Neuronal stem cell (in vitro differentiated cells): ENCODE data around the gene BCL2.

Experiments used
- DNase-seq: peaks from one replicate; pipeline ENCODE4 v3.0.0-alpha.2; 2013; ENCODE audit warnings: low spot score
- H2AFZ ChIP-seq: one replicate; pipeline ENCODE4 v1.6.1; 2013; ENCODE audit warnings: mild to moderate bottlenecking, low read length, inconsistent platforms
- H2AK5ac ChIP-seq: 2 replicates; pipeline ENCODE4 v1.6.1; 2013; ENCODE audit warnings: low read depth, mild to moderate bottlenecking, inconsistent platforms, low read length, moderate library complexity, mixed read lengths
- H2BK120ac ChIP-seq: 2 replicates; pipeline ENCODE4 v1.6.1; 2013; ENCODE audit warnings: low read depth, mild to moderate bottlenecking, inconsistent platforms, low read length, moderate library complexity, mixed read lengths
- H2BK12ac ChIP-seq: one replicate; pipeline ENCODE4 v1.6.1; 2013; ENCODE audit warnings: low read length, inconsistent platforms
- H2BK15ac ChIP-seq: 2 replicates; pipeline ENCODE4 v1.6.1; 2013; ENCODE audit warnings: mild to moderate bottlenecking, low read length, inconsistent platforms, mixed read lengths
- H2BK5ac ChIP-seq: one replicate; pipeline ENCODE4 v1.6.1; 2013; ENCODE audit warnings: inconsistent platforms, mild to moderate bottlenecking, low read length, moderate library complexity
- H3K14ac ChIP-seq: one replicate; pipeline ENCODE4 v1.6.1; 2013; ENCODE audit warnings: low read length, inconsistent platforms
- H3K18ac ChIP-seq: 2 replicates; pipeline ENCODE4 v1.6.1; 2013; ENCODE audit warnings: low read length, inconsistent platforms
- H3K23ac ChIP-seq: 2 replicates; pipeline ENCODE4 v1.6.1; 2013; ENCODE audit warnings: low read depth, mild to moderate bottlenecking, mixed read lengths, low read length, inconsistent platforms; ENCODE audit not compliant: poor library complexity
- H3K27ac ChIP-seq: replicated peaks from 3 replicates; pipeline ENCODE4 v1.5.1; 2013; ENCODE audit warnings: low read length, inconsistent platforms
- H3K27me3 ChIP-seq, 3 experiments: 2 replicates each; pipeline ENCODE4 v1.6.1; 2013; ENCODE audit warnings: low read length in 3 of 3, mild to moderate bottlenecking in 2 of 3, inconsistent platforms in 1 of 3, low read depth in 1 of 3, mixed read lengths in 1 of 3, moderate library complexity in 1 of 3; ENCODE audit not compliant: control insufficient read depth in 3 of 3, insufficient read depth in 3 of 3
- H3K36me3 ChIP-seq, 2 donors: replicated peaks in 1 of 2; 2 replicates each; pipeline ENCODE4 v1.6.1; 2013; ENCODE audit warnings: low read length in 2 of 2; ENCODE audit not compliant: control insufficient read depth in 2 of 2, insufficient read depth in 2 of 2
- H3K4ac ChIP-seq: 2 replicates; pipeline ENCODE4 v1.6.1; 2013; ENCODE audit warnings: inconsistent platforms, mild to moderate bottlenecking, low read length, moderate library complexity
- H3K4me1 ChIP-seq, 2 donors: 1 replicate in 1 of 2; 2 replicates in 1 of 2; pipeline ENCODE4 v1.6.1; 2013; ENCODE audit warnings: low read length in 2 of 2, low read depth in 1 of 2; ENCODE audit not compliant: control insufficient read depth in 2 of 2, insufficient read depth in 1 of 2
- H3K4me2 ChIP-seq: one replicate; pipeline ENCODE4 v1.6.1; 2013; ENCODE audit warnings: mild to moderate bottlenecking, low read length, inconsistent platforms; ENCODE audit not compliant: insufficient read depth, poor library complexity, severe bottlenecking
- H3K4me3 ChIP-seq, 2 donors: 2 replicates each; pipeline ENCODE4 v1.5.1; 2013; ENCODE audit warnings: low read length in 2 of 2, mild to moderate bottlenecking in 2 of 2, inconsistent platforms in 1 of 2, moderate library complexity in 1 of 2
- H3K79me1 ChIP-seq: one replicate; pipeline ENCODE4 v1.6.1; 2013; ENCODE audit warnings: low read depth, mild to moderate bottlenecking, inconsistent platforms, low read length, moderate library complexity
- H3K9ac ChIP-seq: one replicate; pipeline ENCODE4 v1.6.1; 2013; ENCODE audit warnings: mild to moderate bottlenecking, low read depth, low read length, inconsistent platforms; ENCODE audit not compliant: poor library complexity
- H3K9me3 ChIP-seq, 2 donors: replicated peaks in 1 of 2; 2 replicates each; pipeline versions ENCODE3 to v1.6.1; 2013; ENCODE audit warnings: low read length in 2 of 2, mild to moderate bottlenecking in 2 of 2, inconsistent platforms in 1 of 2, low read depth in 1 of 2, mixed read lengths in 1 of 2, moderate library complexity in 1 of 2; ENCODE audit not compliant: control insufficient read depth in 2 of 2, insufficient read depth in 1 of 2
- H4K8ac ChIP-seq: one replicate; pipeline ENCODE4 v1.6.1; 2013; ENCODE audit warnings: low read depth, mild to moderate bottlenecking, inconsistent platforms, low read length, moderate library complexity
- H4K91ac ChIP-seq: one replicate; pipeline ENCODE4 v1.6.1; 2013; ENCODE audit warnings: low read length, low read depth, mild to moderate bottlenecking, inconsistent platforms; ENCODE audit not compliant: poor library complexity
- WGBS, 2 donors: extraction: QIAGEN DNeasy Blood & Tissue Kit; methylation state at CpG; one replicate each; pipeline ENCODE4 v1.1.7; 2013; ENCODE audit warnings: missing lambda C conversion rate in 2 of 2, mixed read lengths in 1 of 2; ENCODE audit not compliant: insufficient read length in 2 of 2, insufficient replicate concordance in 1 of 2; ENCODE audit errors: extremely low coverage in 2 of 2; 5-methylcytosine and 5-hydroxymethylcytosine counted together

Gene BCL2

DNA sequence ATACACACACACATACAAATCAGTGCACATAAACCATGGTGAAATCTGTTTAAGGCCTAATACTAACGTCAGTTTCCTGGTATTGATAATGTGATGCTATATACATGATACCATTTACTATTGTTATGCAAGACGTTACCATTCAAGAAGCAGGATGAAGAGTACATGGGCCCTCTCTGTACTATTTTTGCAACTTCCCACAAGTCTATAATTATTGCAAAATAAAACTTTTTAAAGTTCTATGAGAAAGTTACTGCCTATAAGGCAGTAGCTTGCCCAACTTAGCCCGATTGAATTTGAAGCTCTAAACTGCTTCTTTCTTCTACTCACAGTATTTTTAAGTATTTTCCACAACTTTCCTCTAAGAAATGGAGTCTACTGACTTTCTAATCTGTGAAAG is 74.0 kb downstream of the BCL2 start:
- Histone ChIP-seq H2AK5ac (no peak overlapping the region), H2BK12ac (no peak overlapping the region), H3K36me3 (no peaks in the 10 kb centered on the region), H2AFZ (no peak overlapping the region), H3K4ac (no peak overlapping the region), H3K4me3 (no peak overlapping the region), H3K4me1 (peaks cover 0 to 4% of the 10 kb centered on the region in 2 donors), H2BK15ac (no peak overlapping the region), H3K9ac (no peak overlapping the region), H2BK120ac (no peak overlapping the region), H3K18ac (no peak overlapping the region), H3K4me2 (no peak overlapping the region), H3K23ac (no peak overlapping the region), H3K79me1 (no peaks in the 10 kb centered on the region), H3K27ac (no peak overlapping the region), H3K14ac (no peak overlapping the region), H4K8ac (no peak overlapping the region), H3K27me3 (no peaks in the 10 kb centered on the region), H4K91ac (no peak overlapping the region), H3K9me3 (no peaks in the 10 kb centered on the region), H2BK5ac (no peak overlapping the region)
- no CpG with 5 or more reads among the region's 3 CpGs for WGBS, 2 donors
- no peak for DNase-seq

DNA sequence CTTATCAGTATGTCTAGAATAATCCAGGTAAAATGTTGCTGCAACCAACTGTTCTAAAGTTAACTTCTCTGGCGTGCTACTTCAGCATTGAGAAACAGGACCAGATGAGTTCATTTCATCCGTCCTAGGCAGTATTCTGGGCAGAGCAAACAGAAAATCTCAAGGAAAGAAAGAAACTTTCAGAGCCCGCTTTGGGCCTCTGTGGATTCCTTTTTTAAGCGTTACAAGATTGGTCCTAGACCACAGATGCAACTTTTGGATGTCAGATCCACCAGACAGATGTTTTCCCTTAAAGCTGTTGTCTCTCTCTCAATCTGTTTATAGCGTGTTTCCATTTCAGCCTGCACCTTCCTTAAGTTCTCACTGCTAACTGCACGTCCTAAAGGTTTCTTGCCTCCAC is 75.0 kb downstream of the BCL2 start:
- Histone ChIP-seq H3K9ac (no peak overlapping the region), H3K27ac (no peak overlapping the region), H3K4me1 (peaks cover 0 to 5% of the 10 kb centered on the region in 2 donors), H2BK120ac (no peak overlapping the region), H4K91ac (no peak overlapping the region), H2AK5ac (no peak overlapping the region), H2AFZ (no peak overlapping the region), H3K14ac (no peak overlapping the region), H3K18ac (no peak overlapping the region), H2BK5ac (no peak overlapping the region), H3K36me3 (no peaks in the 10 kb centered on the region), H3K79me1 (no peaks in the 10 kb centered on the region), H3K9me3 (no peaks in the 10 kb centered on the region), H3K4ac (no peak overlapping the region), H3K4me3 (no peak overlapping the region), H3K4me2 (no peak overlapping the region), H2BK12ac (no peak overlapping the region), H3K27me3 (no peaks in the 10 kb centered on the region), H4K8ac (no peak overlapping the region), H3K23ac (no peak overlapping the region), H2BK15ac (no peak overlapping the region)
- DNase-seq: no peak
- WGBS, 2 donors: no CpG with 5 or more reads among the region's 6 CpGs

DNA sequence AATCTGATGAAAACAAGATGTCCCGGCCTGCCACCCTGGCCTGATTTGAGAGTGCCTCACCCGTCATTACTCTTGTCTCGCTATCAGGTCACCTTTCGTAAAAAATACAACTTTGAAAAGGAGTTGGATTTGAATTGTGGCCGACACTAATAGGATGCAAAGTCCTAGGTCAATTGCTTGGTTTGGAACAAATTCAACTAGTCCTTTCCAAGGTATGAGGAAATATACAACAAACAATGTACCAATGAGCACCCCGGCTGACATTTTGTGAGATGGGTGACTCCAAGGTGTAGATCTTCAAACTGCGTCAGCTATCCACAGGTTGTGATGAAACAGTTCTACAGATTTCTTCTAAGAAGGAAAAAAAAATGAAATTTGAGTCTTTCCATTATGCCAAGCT is 77.8 kb downstream of the BCL2 start:
- no peak overlapping the region for H3K9ac ChIP-seq
- no peaks in the 10 kb centered on the region for H3K9me3 ChIP-seq
- no peak overlapping the region for H2BK15ac ChIP-seq
- no peak overlapping the region for H4K91ac ChIP-seq
- no peak overlapping the region for H2AK5ac ChIP-seq
- no peak overlapping the region for H3K27ac ChIP-seq
- H3K27me3 ChIP-seq: no peaks in the 10 kb centered on the region
- H3K79me1 ChIP-seq: no peaks in the 10 kb centered on the region
- H2AFZ ChIP-seq: no peak overlapping the region
- no peak overlapping the region for H3K4ac ChIP-seq
- no peak overlapping the region for H3K23ac ChIP-seq
- H3K36me3 ChIP-seq: no peaks in the 10 kb centered on the region
- H2BK5ac ChIP-seq: no peak overlapping the region
- WGBS, 2 donors: no CpG with 5 or more reads among the region's 7 CpGs
- H3K4me3 ChIP-seq: no peak overlapping the region
- H3K18ac ChIP-seq: no peak overlapping the region
- H2BK120ac ChIP-seq: no peak overlapping the region
- H3K4me1 ChIP-seq: peaks cover 22 to 24% of the 10 kb centered on the region in 2 donors
- no peak overlapping the region for H3K4me2 ChIP-seq
- DNase-seq: no peak
- H4K8ac ChIP-seq: no peak overlapping the region
- H2BK12ac ChIP-seq: no peak overlapping the region
- H3K14ac ChIP-seq: no peak overlapping the region

DNA sequence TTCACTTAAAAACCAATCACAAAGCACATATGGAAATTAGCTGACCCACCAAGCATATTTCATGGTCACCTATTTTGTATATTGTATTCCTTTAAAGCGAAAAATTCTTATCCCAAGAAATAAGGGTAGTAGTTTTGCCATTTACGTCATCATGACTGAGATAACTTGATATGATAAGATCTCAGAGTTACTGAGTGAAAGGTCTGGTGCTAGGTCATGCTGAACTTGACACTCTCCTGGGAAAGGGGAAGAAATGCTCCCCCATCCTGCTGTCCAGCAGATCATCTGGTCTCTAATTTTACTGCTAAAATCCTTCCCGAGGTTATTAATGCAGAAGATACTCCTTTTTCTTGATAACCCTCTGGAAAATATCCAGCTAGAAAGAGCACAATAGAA is 78.3 kb downstream of the BCL2 start:
- Histone ChIP-seq H4K8ac (no peak overlapping the region), H3K18ac (no peak overlapping the region), H2AK5ac (no peak overlapping the region), H3K27me3 (no peaks in the 10 kb centered on the region), H3K4ac (no peak overlapping the region), H2AFZ (no peak overlapping the region), H2BK5ac (no peak overlapping the region), H3K4me2 (no peak overlapping the region), H2BK120ac (no peak overlapping the region), H3K9me3 (no peaks in the 10 kb centered on the region), H4K91ac (no peak overlapping the region), H3K4me1 (peaks cover 24 to 26% of the 10 kb centered on the region in 2 donors), H3K4me3 (no peak overlapping the region), H3K14ac (no peak overlapping the region), H3K9ac (no peak overlapping the region), H2BK12ac (no peak overlapping the region), H3K23ac (no peak overlapping the region), H3K79me1 (no peaks in the 10 kb centered on the region), H3K36me3 (no peaks in the 10 kb centered on the region), H3K27ac (no peak overlapping the region), H2BK15ac (no peak overlapping the region)
- no peak for DNase-seq
- no CpG with 5 or more reads among the region's 3 CpGs for WGBS, 2 donors
